GM21447 (cell line): ENCODE data around the gene HVCN1.
A peak's percentile ranks its signal among the peaks of the same experiment; 100 is the strongest.
"Not testable (repeated sequence)": the region's sequence is repeated elsewhere in the genome, so short reads cannot be mapped to it uniquely, and the experiment has no call there.

ENCODE experiments used
- ATAC-seq: cut with Tn5 transposase; IDR thresholded peaks from one replicate; pipeline ENCODE4 v1.9.1; 2021; ENCODE audit not compliant: unreplicated experiment

The HVCN1 gene

GRCh38 chr12:110668480-110669192, 20.3 kb downstream of the HVCN1 start:
- ATAC-seq, result peak; percentile 6

- ATAC-seq, result no peak
Measured at GRCh38 chr12:110667671-110668070, 21.2 kb downstream of the HVCN1 start.

GRCh38 chr12:110666892-110667291, 22.0 kb downstream of the HVCN1 start:
- ATAC-seq, result no peak

GRCh38 chr12:110661337-110661972, 27.5 kb downstream of the HVCN1 start:
- ATAC-seq, result peak; percentile 85

- ATAC-seq, result no peak
Measured at GRCh38 chr12:110658878-110659277, 30.0 kb downstream of the HVCN1 start.

- no peak for ATAC-seq
Measured at GRCh38 chr12:110658242-110658641, 30.7 kb downstream of the HVCN1 start.

- no peak for ATAC-seq
Measured at GRCh38 chr12:110657747-110658146, 31.2 kb downstream of the HVCN1 start.

GRCh38 chr12:110656071-110656655, 32.8 kb downstream of the HVCN1 start:
- no peak for ATAC-seq

GRCh38 chr12:110654238-110654637, 34.7 kb downstream of the HVCN1 start:
- ATAC-seq, result not testable (repeated sequence)

- no peak for ATAC-seq
Measured at GRCh38 chr12:110649341-110649847, 39.5 kb downstream of the HVCN1 start.

- peak; percentile 83 for ATAC-seq
Measured at GRCh38 chr12:110647631-110648040, 41.3 kb downstream of the HVCN1 start.

- ATAC-seq, result no peak
Measured at GRCh38 chr12:110641521-110641920, 47.4 kb downstream of the HVCN1 start.

- no peak for ATAC-seq
Measured at GRCh38 chr12:110640275-110641025, 48.5 kb downstream of the HVCN1 start.

GRCh38 chr12:110639336-110640141, 49.4 kb downstream of the HVCN1 start:
- no peak for ATAC-seq

GRCh38 chr12:110638796-110639195, 50.1 kb downstream of the HVCN1 start:
- ATAC-seq, result no peak

GRCh38 chr12:110637869-110638441, 51.0 kb downstream of the HVCN1 start:
- no peak for ATAC-seq

- ATAC-seq, result no peak
Measured at GRCh38 chr12:110636516-110636915, 52.4 kb downstream of the HVCN1 start.

- ATAC-seq, result no peak
Measured at GRCh38 chr12:110635055-110635454, 53.9 kb downstream of the HVCN1 start.

- no peak for ATAC-seq
Measured at GRCh38 chr12:110627500-110628195, 61.3 kb downstream of the HVCN1 start.

GRCh38 chr12:110622582-110622981, 66.3 kb downstream of the HVCN1 start:
- ATAC-seq, result no peak
